GM12865 (cell line): ENCODE results near the gene NEK8.
"Not testable (repeated sequence)": the region's sequence is repeated elsewhere in the genome, so short reads cannot be mapped to it uniquely, and the experiment has no call there.

Source experiments
- DNase-seq: peaks from one replicate; pipeline ENCODE4 v3.0.0; 2010; ENCODE audit warnings: low read depth
- H3K4me3 ChIP-seq: 2 replicates; pipeline ENCODE4 v1.5.1; 2011; ENCODE audit warnings: mild to moderate bottlenecking, low read depth, low read length, control low read depth
- CTCF ChIP-seq: IDR thresholded peaks from 2 replicates; pipeline ENCODE4 v1.5.1; 2011; ENCODE audit warnings: low read length, control low read depth, low read depth, inconsistent platforms; ENCODE audit not compliant: insufficient read depth; ENCODE audit errors: missing control alignments

The NEK8 gene

DNA sequence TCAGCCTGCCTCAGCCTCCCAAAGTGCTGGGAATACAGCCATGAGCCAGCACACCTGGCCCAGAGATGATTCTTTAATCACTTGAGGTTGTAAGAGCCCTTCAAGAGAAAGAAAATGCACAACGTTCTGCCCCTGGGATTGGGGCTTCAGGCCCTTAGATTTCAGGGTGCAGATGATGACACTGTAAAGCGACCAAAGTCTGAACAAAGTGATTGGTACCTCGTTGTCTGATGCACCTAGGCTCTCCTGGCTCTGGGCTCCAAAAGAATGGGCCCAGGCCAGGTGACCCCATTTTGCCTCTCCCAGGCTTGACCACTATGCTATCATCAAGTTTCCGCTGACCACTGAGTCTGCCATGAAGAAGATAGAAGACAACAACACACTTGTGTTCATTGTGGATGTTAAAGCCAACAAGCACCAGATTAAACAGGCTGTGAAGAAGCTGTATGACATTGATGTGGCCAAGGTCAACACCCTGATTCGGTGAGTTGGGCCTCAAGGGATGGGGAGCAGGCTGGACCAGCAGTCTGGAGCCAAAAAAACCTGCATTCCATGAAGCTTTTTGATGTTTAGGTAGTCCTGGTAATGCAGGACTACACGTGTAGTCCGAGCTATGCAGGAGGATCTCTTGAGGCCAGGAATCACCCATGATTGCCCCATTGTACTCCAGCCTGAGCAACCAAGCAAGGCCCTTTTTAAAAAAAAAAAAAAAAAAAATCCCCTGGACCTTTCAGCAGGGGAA is 6.0 kb upstream of the NEK8 start:
- TF ChIP-seq CTCF = no peak
- peak overlapping the region; percentile 95 for H3K4me3 ChIP-seq
- DNase-seq = no peak

DNA sequence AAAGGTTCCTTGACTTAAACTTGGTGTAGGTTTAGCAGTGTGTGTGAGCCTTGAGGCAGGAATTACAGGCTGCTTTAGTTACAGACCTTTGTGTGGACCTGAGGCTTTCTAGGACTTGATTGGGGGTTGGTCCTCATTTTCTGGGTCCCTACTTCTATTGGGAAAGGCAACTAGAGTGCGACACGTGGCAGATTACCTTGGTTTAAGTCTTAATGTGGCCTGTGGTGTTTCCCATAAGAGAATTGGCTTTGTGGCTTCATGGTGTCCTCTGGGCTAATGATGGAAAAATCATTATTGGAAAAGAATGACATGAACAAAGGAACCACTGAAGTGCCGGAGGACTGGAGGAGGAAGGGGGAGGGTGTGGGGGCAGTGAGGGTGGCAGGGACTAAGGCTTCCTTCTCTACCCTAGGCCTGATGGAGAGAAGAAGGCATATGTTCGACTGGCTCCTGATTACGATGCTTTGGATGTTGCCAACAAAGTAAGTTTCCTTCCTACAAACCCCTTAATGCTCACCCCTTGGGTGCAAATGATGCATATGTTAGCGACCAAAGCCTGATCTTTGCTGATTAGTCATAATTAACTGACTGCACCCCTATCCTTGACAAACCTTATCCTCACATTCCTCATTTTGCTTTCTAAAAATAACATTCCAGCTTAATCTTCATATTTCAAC is 5.3 kb upstream of the NEK8 start:
- no peak for DNase-seq
- H3K4me3 ChIP-seq = peak overlapping the region; percentile 95
- no peak for TF ChIP-seq CTCF

GRCh38 chr17:28723836-28724499 is 4.6 kb upstream of the NEK8 start:
- peak overlapping the region; percentile 56; the same call in 1 of the 2 replicates for H3K4me3 ChIP-seq
- DNase-seq = not testable (repeated sequence)

DNA sequence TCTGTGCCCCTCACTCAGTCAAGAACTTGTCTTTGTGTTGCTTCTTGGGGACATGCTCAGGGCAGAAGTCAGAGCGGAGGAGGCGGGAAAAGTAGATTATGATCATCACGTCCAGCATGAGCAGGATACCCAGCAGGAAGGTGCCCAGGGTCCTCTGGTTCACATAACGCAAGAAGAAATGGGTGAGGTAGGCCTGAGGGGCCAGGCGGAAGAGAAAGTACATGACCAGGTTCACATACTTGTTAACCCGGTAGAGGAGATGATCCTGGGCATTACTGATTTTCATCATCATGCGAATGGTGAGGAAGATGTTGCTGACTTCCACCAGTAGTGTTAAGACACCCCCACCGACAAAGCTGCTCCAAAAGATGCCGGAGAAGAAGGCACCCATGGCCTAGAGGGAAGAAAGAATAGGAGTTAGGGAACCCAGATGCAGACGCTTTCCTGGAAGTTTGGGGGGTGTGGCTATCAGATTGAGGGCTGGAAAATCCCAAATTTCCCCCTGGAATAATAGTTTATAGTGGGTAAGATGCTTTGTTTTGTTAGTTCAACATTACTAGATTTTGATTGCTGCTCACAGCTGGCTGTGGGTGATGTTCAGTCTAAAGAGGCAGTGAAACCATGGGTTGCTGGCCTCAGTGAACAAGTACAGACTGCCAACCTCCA is 4.0 kb upstream of the NEK8 start:
- no peak for TF ChIP-seq CTCF
- peak overlapping the region; percentile 56 for H3K4me3 ChIP-seq
- DNase-seq = peak; percentile 62

- DNase-seq = peak; percentile 78
- H3K4me3 ChIP-seq = peak overlapping the region; percentile 56
- TF ChIP-seq CTCF = peak; percentile 5
These were observed 3.4 kb upstream of the NEK8 start for GRCh38 chr17:28725166-28725659.

DNA sequence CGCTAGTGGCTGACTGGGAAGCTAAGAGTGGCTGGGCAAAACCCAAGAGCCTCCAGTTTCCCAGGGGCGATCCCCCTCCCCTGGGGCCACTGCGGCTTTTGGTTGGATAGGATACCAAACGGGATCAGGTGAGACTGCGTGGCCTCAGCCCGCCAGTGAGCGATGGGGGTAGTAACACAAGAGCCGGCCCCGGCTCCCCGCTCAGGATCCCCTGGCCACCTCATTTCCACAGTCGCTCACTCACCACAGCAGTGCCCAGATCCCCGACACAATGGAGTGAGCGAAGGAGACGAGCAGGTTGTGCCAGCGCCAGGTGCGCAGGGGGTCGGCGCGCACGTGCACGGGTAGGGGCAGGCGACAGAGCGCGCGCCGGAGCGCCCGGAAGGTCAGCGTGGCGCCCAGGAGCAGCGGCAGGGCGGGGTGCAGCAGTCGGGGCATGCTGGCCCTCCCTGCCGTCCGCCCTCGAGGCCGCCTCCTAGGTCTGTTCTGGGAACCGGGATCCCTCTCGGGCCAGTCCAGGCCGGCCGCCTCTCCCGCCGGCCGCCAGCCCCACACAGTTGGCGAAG is 2.8 kb upstream of the NEK8 start:
- peak overlapping the region; percentile 56 for H3K4me3 ChIP-seq
- peak; percentile 85 for DNase-seq
- no peak for TF ChIP-seq CTCF
